GM21367 (cell line): Measurements from ENCODE around the gene FSTL4.

Experiments
- ATAC-seq: cut with Tn5 transposase; IDR thresholded peaks from one replicate; pipeline ENCODE4 v1.9.1; 2021; ENCODE audit not compliant: unreplicated experiment

The FSTL4 gene

GRCh38 chr5:133253070-133253469 is 359.3 kb downstream of the FSTL4 start:
- no peak for ATAC-seq

- no peak for ATAC-seq
These were observed 360.2 kb downstream of the FSTL4 start for GRCh38 chr5:133252133-133252480.

GRCh38 chr5:133251296-133252132 is 360.8 kb downstream of the FSTL4 start:
- no peak for ATAC-seq

- no peak for ATAC-seq
These were observed 361.8 kb downstream of the FSTL4 start for GRCh38 chr5:133250527-133250926.

GRCh38 chr5:133249593-133249992 is 362.7 kb downstream of the FSTL4 start:
- no peak for ATAC-seq

GRCh38 chr5:133247881-133248624 is 364.3 kb downstream of the FSTL4 start:
- no peak for ATAC-seq

GRCh38 chr5:133247151-133247709 is 365.1 kb downstream of the FSTL4 start:
- ATAC-seq = no peak

GRCh38 chr5:133246376-133247150 is 365.8 kb downstream of the FSTL4 start:
- ATAC-seq = no peak

GRCh38 chr5:133246053-133246370 is 366.3 kb downstream of the FSTL4 start:
- ATAC-seq = no peak

- no peak for ATAC-seq
These were observed 366.9 kb downstream of the FSTL4 start for GRCh38 chr5:133245191-133246052.

- ATAC-seq = no peak
These were observed 368.1 kb downstream of the FSTL4 start for GRCh38 chr5:133244242-133244641.

- ATAC-seq = no peak
These were observed 369.1 kb downstream of the FSTL4 start for GRCh38 chr5:133243196-133243595.

- ATAC-seq = no peak
These were observed 370.0 kb downstream of the FSTL4 start for GRCh38 chr5:133242221-133242835.

GRCh38 chr5:133241179-133242092 is 370.9 kb downstream of the FSTL4 start:
- ATAC-seq = no peak

- no peak for ATAC-seq
These were observed 371.8 kb downstream of the FSTL4 start for GRCh38 chr5:133240425-133241091.

- ATAC-seq = no peak
These were observed 373.7 kb downstream of the FSTL4 start for GRCh38 chr5:133238426-133239205.

GRCh38 chr5:133236976-133237375 is 375.4 kb downstream of the FSTL4 start:
- no peak for ATAC-seq

- no peak for ATAC-seq
These were observed 375.8 kb downstream of the FSTL4 start for GRCh38 chr5:133236541-133236951.
